Measurements from ENCODE around the gene NOTCH2.

NOTCH2 gene

GRCh38 chr1:119903443-119903835, 166.0 kb downstream of the NOTCH2 start:
- TF ChIP-seq ZNF549 (tag by site-specific recombination; IDR thresholded peaks at IDR 0.05) (no peak), ZNF48 (tag by site-specific recombination; IDR thresholded peaks at IDR 0.05) (no peak), ZNF843 (tag by site-specific recombination; IDR thresholded peaks at IDR 0.05) (no peak), SETDB1 (IDR thresholded peaks at IDR 0.05; ENCODE audit: insufficient read length, low read length) (no peak), ZNF350 (tag by site-specific recombination; IDR thresholded peaks at IDR 0.05) (no peak)
- ChIA-PET POLR2A (no interaction called here), CTCF (interaction anchor here (0.6 kb wide), 1 partner anchor 45 kb away, joined by 3 read pairs; no protein-coding TSS in a partner anchor)
- Histone ChIP-seq H3K36me3 (ENCODE audit: control insufficient read depth in 2 of 2, insufficient read depth in 1 of 2, low read length in 2 of 2) (no peaks in the 10 kb centered on the region), H3K4me1 (ENCODE audit: control insufficient read depth, insufficient read depth, low read length) (no peaks in the 10 kb centered on the region), H3K9me3 (ENCODE audit: control insufficient read depth, insufficient read depth, low read depth, low read length) (no peaks in the 10 kb centered on the region), H3K4me3 (ENCODE audit: low read depth, low read length) (no peak overlapping the region), H3K27ac (ENCODE audit: extremely low read depth, low read depth, low read length) (no peak overlapping the region)

- no peak for TF ChIP-seq BCL11B (tag by site-specific recombination; IDR thresholded peaks at IDR 0.05; ENCODE audit: low read depth)
- TF ChIP-seq ZNF776 (tag by site-specific recombination; IDR thresholded peaks at IDR 0.05; ENCODE audit: borderline replicate concordance) = no peak
- TF ChIP-seq ZFHX2 (tag by site-specific recombination; conservative IDR thresholded peaks at IDR 0.05) = peak; percentile 44
- no peak for TF ChIP-seq MEIS1 (CRISPR knock-in tag; IDR thresholded peaks at IDR 0.05; ENCODE audit: borderline replicate concordance)
- peak; percentile 52; the same call in 1 of the 2 replicates for TF ChIP-seq EGR2 (tag by site-specific recombination; IDR thresholded peaks at IDR 0.05; ENCODE audit: low read depth)
- CTCF ChIA-PET = no interaction called here
- POLR2A ChIA-PET = no interaction called here
- Histone ChIP-seq H3K4me1 (ENCODE audit: control insufficient read depth, insufficient read depth, low read length) (no peaks in the 10 kb centered on the region), H3K9me3 (ENCODE audit: control insufficient read depth, insufficient read depth, low read depth, low read length) (no peaks in the 10 kb centered on the region), H3K27ac (ENCODE audit: extremely low read depth, low read depth, low read length) (no peak overlapping the region), H3K36me3 (ENCODE audit: control insufficient read depth in 2 of 2, insufficient read depth in 1 of 2, low read length in 2 of 2) (no peaks in the 10 kb centered on the region), H3K4me3 (ENCODE audit: low read depth, low read length) (no peak overlapping the region)
Observed at GRCh38 chr1:119902775-119903442, 166.6 kb downstream of the NOTCH2 start.

GRCh38 chr1:119898981-119899720, 170.3 kb downstream of the NOTCH2 start:
- no peak overlapping the region for H3K27ac ChIP-seq (ENCODE audit: extremely low read depth, low read depth, low read length)
- H3K4me3 ChIP-seq (ENCODE audit: low read depth, low read length) = no peak overlapping the region
- TF ChIP-seq ZNF341 (tag by site-specific recombination; IDR thresholded peaks at IDR 0.05; ENCODE audit: low read depth) = no peak
- TF ChIP-seq ZNF248 (tag by site-specific recombination; IDR thresholded peaks at IDR 0.05) = no peak
- TF ChIP-seq TRIM28 (IDR thresholded peaks at IDR 0.05; ENCODE audit: borderline replicate concordance, low read length) = no peak
- no peak for TF ChIP-seq ZNF514 (tag by site-specific recombination; IDR thresholded peaks at IDR 0.05)
- TF ChIP-seq ZNF211 (tag by site-specific recombination; IDR thresholded peaks at IDR 0.05; ENCODE audit: low read depth) = no peak
- no peak for TF ChIP-seq OSR2 (tag by site-specific recombination; IDR thresholded peaks at IDR 0.05)
- TF ChIP-seq ZNF292 (tag by site-specific recombination; IDR thresholded peaks at IDR 0.05; ENCODE audit: borderline replicate concordance, low read depth) = no peak
- no peak for TF ChIP-seq ZNF214 (tag by site-specific recombination; IDR thresholded peaks at IDR 0.05; ENCODE audit: borderline replicate concordance)
- no peak for TF ChIP-seq ZNF521 (tag by site-specific recombination; IDR thresholded peaks at IDR 0.05)
- TF ChIP-seq ZNF24 (tag by site-specific recombination; IDR thresholded peaks at IDR 0.05) = no peak
- ChIA-PET CTCF (interaction anchor here (0.5 to 1.1 kb wide), 2 partner anchors 13 to 1781 kb away, joined by 3 read pairs; no protein-coding TSS in a partner anchor), POLR2A (no interaction called here)
- H3K9me3 ChIP-seq (ENCODE audit: control insufficient read depth, insufficient read depth, low read depth, low read length) = no peaks in the 10 kb centered on the region
- H3K36me3 ChIP-seq (ENCODE audit: control insufficient read depth in 2 of 2, insufficient read depth in 1 of 2, low read length in 2 of 2) = no peaks in the 10 kb centered on the region
- H3K4me1 ChIP-seq (ENCODE audit: control insufficient read depth, insufficient read depth, low read length) = no peaks in the 10 kb centered on the region
